GM21576 (cell line): ENCODE data around the gene ZNF692.

Source experiments
- ATAC-seq: cut with Tn5 transposase; IDR thresholded peaks from one replicate; pipeline ENCODE4 v1.9.1; 2021; ENCODE audit warnings: mild to moderate bottlenecking, moderate library complexity; ENCODE audit not compliant: unreplicated experiment

ZNF692 gene

DNA sequence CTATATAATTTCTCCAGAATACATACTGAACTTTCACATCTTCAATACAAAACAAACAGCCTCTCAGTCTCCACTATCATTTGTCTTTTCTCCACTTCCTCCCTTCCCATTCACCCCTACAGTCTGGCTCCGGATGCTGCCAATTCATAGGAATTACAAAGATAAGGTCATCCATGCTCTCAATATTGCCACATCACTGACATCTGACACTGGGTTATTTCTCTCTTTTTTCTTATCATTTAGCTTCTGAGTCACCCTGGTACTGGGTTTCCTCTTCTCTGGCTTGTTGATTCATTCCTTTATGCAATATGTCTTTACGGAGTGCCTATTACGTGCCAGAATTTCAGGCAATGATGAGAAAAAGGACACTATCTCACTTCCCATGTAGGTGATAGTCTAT, 30.0 kb downstream of the ZNF692 start:
- no peak for ATAC-seq

DNA sequence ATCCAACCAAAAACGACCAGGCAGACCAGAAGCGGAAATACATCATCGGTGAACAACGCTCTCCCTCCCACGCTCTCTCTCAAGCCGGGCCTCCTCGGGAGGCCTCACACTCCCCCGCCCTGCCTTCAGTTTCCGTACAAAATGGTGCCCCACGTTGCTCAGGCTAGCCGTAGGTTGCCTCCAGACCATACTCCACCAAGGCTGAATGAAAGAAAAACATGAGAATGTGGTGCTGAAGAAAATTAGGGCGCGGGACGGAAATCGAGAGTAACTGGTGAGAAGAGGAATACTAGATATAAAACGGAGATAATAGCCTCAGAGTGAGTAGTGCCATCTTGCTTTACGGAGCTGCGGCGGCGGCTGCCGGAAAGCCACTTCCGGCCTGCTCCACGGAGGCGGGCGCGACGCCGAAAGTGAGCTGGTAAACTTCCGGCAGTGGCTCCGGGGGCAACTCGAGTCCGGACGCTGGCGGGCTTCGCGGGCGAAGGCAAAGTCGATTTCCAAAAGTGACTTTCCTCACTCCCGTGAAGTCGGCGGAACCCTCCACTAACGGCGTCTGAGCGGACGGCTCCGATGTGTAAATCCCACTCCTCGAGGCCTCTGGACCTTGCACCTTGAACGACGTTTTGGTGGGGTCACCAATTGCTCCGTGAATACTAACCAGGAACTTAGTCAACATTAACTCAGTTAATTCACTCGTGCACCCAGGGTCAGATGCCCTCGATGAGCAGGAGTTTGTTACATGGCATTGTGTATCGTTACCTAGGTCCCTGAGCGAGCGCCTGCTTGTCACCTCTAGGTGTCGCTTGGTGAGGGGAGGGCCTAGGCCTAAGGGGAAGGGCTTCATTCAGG, 32.8 kb downstream of the ZNF692 start, which contains the start of gene SH3BP5L:
SH3BP5L (minus strand) TSS at position 7 of the 852 bp plus-strand sequence. CDS start 980 bp downstream, outside the sequence.
- ATAC-seq = peak; percentile 90

DNA sequence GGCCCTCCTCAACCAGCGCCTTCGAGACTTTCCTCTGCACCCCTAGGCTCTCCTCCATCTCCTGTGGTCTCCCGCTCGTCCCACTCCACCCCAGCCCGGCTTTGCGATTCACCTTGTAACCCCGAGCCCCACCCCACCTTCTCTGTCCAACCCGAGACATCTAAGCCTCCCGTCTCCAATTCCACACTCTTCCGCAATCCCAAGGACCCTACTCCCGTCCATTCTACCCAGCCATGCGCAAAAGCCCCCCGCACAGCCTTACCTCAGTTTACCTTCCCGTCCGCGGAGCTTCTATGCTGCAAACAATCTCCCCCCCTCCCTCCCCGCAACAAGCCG, 33.3 kb downstream of the ZNF692 start:
- peak; percentile 3 for ATAC-seq

DNA sequence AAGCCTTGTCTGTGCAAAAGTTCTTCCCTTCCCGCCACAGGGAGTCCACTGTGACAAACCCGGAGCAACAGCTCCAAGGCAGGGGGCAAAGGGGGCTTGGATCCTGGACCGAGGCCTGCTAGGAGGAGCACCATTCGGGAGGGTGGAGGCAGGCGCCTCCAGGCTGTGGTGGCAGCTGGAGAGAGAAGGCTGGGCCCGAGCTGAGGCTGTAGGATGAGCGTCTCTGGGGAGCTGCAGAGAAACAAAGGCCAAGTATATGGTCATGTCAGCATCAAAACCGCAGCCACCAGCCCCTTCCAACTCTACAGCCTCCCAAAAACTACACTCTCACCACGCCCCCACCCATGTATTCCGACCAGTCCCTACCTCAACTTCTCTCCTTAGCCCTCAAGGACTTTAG, 33.7 kb downstream of the ZNF692 start:
- no peak for ATAC-seq

DNA sequence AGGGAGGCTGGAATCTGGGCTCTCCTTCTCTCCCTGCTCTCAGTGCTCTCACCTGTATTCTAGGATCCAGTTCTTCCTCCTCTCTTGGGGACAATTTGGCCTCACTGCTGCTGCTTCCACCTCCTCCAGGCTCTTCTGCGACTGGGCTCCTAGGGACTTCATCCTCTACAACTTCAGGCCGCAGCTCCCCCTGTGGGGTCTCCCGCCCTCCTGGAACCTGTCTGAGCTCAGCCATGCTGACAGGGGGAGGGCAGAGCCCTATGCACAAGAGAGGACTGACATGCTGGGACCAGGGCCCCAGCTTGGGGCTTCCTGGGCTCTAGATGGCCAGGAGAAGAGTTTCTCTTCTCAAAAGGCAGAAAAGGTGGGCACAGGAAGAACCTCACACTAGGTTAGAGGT, 34.2 kb downstream of the ZNF692 start:
- no peak for ATAC-seq

DNA sequence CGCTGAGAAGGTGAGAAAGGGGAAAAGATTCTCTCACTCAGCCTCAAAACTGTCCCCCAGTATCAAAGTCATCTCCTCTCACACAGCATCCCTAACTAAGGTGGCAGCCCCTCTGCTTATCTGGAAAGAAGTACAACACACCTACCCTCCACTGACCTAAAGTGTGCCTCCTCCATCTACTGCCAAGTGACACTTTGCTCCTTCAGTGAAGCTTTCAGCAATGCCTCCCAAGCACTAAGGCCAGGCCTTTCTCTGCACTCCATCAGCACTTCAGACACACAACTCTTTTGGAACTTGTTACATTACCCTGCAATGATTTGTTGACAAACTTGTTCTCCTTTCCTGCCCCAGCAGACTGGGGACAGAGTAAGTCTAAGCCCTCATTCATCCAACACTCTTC, 34.6 kb downstream of the ZNF692 start:
- no peak for ATAC-seq

DNA sequence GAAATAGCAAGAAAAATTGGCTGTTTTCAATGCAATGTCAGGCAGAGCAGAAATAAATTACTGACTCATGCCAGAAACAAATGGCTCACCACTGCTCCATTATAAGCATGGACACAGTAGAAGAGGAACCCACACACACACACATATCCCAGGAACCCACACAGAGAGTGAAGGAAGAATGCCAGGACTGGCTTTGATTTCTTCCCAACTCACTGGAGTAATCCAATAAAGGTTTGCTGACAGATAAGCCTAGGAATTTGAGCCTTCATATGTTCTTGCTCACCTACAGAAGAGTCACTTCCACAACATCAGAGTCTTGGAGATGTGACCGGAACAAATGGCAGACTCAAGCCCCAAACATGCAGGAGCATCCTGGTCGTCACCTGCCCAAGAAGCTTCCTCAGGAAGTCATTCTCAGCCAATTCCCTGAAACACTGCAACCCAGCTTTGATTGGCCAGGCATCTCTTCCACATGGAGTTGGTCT, 35.3 kb downstream of the ZNF692 start:
- no peak for ATAC-seq

DNA sequence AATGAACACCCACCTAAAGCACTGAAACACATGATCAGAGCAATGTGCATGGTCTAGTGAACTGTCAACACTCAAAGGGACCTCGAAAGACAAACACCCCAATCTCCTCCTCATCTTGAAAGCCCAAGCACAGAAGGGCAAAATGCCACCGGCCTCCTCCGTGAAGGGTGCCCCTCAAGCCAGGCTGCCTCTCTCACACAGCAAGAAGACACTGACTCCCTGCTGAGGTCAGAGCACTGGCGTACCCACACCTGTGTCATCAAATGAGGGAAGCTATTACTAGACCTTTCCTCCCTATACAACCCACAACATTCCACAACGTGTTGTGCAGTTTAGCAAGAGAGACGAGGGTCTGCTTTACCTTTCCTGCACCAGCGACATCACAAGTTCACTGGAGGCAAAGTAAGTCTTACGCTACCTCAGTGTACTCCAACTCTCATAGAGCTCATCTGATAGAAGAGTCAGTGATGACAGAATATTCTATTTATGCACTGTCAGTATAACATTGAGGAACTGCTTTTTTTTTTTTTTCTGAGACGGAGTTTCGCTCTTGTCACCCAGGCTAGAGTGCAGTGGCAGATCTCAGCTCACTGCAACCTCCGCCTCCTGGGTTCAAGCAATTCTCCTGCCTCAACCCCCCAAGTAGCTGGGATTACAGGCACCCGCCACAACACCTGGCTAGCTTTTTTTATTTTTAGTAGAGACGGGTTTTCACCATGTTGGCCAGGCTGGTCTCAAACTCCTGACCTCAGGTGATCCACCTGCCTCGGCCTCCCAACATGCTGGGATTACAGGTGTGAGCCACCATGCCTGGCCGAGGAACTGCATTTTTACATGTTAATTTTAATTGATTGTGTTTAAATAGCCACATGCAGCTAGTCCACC, 36.5 kb downstream of the ZNF692 start:
- ATAC-seq = peak; percentile 21

DNA sequence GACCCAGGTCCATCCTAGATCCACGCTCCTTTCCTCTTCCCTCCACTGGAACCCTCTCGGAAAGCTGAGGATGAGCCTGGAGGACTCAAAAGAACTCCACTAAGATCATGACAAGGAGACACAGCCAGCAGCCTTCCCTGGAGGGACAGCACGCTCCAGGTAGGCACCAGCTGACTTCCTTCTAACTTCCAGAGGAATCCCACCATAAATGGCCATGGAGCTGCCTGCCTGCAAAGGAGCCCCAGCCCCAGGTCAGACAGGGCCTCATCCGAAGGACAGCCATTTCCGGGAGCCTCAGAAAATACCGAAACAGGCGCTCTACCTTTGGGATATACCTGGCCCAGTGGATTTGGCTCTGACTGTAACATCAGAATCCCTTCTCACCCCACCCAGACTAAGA, 37.2 kb downstream of the ZNF692 start:
- ATAC-seq = no peak

DNA sequence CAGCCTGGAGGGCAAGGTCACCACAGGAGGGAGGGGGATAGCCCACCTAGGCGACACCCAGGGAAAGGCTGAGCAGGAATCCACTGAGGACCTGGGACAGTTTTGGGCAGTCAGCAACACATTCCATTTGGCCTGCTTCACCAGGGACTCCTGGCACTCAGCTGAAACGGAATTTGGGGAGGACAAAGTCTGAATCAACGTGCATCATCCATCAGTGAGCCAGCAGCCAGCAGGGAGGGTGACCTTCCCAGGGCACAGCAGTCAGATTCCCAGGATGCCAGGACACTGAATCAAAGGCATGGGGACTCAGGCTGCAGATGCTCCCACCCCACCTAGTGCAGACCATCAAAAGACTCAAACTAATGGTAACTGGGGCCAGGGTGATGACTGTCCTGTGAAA, 37.8 kb downstream of the ZNF692 start:
- ATAC-seq = no peak

DNA sequence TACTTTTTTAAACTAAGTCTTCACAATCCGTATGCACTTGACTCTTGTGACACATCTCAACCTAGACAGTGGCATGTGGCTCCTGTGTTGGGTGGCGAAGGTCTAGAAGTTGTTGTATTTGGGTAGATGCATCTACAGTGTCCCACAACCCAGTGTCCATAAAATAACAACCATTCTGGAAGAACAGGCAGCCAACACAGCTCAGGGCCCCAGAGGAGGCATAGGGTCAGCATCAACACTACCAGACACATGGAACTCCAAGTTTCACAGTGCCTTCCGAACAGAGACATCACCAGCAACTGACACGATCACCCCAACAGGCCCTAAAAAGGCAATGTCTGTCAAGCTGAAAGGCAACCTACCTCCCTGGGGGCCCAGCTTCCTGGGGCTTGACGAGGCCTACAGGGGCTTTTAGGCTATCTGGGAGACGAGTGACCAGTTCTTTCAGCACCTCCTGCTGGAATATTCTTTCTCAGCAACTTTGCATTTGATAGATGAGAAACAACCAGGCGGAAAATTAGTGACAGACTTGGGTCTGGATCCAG, 38.8 kb downstream of the ZNF692 start:
- no peak for ATAC-seq

DNA sequence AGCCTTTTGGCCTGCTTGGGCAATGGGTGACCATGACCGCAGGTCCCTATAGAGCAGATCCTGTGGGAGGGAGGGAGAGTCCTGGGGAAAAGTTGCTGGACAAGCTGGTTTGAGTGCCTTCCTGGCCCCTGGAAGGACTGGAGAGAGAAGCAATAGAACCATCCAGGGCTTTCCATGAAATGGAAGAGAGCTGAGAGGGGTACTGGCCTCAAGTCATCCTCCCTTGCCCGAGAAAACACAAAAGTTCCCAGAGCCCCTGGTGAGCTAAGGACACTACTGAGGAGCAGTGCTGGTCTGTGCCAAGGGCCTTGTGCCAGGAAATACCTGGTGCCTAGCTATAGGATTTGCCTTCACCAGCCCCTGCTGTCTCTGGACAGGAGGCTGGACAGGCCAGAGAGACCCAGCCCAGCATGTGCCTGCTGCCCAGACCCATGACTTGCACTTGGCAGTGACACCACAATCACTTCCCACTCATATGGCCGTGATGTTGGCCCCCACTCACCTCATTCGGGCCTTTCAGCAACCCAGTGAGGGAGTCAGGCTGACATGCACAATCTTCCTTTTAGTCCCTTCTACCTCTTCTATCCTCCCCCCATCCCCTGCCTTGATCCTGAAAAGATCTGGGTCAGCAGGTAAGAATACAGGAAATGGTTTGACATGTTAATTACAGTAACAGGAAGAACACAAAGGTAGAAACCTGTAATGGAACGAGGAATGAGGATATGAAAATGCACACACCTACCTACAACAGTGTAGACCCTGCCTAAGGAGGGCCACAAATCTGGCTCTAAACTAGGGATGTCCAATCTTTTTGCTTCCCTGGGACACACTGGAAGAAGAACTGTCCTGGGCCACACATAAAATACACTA, 40.1 kb downstream of the ZNF692 start:
- peak; percentile 47 for ATAC-seq

DNA sequence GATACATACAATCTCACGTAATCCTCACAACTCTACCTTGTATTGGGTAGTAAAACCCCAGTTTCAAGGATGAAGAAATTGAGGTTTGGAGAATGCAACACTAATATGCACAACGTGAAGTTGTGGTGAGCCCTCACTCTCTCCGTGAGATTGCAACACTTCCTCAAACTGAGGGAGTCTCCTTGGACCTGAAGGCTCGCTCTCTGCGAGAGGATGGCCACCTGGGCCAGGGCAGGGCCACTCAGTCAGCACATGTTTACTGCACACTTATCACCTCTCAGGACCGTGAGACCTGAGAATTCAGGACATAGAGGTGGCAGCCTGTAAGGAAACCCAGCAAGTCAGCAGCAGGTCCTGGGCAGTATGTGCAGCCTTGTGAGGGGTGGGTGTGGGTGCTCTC, 41.8 kb downstream of the ZNF692 start:
- no peak for ATAC-seq

DNA sequence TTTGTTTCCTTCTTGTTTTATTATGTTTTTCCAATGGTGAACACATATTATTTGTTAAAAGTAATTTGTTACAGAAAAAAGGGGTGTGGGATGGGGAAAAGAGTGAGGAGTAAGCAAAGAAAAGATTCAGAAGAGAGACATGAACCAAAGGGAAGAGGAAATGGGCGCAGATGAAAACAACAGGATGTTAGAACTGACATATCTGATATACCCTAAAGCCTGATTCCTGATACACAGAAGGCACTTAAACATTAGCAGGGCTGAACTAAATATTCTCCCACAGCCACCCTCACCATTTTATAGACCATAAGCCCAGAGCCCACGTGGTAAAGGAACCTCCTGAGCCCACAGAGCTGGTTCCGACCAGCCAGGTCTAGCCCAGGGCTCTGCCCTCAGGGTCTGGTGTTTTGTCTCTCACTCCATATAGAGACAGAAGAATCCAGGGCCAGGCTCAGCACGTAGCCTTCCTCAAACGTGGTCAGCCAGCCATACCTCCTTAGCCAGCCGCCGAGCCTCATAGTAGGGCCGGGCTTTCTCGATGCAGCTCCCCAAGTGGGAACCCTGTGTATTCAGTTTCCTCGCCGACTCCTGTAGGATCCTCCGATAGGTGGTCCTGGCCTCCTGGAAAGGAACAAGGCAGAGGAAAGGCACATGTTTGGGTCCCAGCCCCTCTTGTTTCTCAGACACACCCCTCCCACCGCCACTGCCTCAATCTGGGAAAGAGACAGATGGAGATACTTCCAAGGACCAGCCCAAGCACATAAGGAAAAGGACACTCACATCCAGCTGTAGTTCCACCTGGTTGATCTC, 42.6 kb downstream of the ZNF692 start:
- no peak for ATAC-seq

DNA sequence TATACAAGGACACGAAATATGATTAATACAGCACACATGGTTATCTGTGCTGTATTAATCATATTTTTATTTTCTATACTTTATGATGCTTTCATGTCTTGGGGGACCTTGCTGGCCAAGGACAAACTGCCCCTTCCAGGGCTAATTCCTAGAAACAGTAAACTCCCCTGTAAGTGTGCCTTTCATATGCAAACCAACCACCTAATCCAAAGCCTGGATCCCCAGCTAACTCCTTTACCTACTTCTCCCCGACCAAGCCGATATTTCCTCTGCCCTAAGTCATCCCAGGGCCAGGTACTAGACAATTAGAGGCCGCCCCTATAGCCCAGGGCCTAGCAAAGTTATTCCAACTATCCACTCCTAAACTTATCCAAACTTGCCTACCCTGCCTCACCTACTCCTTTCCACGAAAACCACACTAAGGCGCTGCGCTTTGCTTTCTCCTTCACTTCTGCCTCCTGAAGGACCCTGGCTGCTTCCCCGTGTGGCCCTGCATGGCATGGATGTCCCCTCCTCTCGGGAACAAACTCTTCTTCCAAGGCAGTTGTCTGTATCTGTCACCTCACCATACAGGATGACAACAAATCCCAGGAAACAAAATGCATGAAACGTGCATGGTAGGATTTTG, 43.4 kb downstream of the ZNF692 start:
- ATAC-seq = no peak

DNA sequence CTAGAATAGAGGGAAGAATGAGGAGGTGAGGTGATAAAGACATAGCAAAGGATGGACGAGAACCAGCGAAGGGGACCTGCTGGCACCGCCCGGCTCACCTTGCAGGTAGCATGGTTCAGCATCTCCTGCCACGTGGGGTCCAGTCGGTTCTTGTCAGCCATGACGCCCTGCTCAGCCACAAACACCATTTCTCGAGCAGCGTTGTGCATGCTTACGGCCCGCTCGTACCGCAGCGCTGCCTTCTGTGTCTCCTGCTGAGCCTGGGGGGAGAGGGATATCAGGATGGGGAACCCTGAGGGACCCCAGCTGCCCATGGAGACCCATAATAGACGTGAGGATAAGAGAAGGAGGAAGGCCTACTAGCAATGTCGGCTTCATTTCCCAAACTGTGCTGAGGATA, 44.5 kb downstream of the ZNF692 start:
- no peak for ATAC-seq

DNA sequence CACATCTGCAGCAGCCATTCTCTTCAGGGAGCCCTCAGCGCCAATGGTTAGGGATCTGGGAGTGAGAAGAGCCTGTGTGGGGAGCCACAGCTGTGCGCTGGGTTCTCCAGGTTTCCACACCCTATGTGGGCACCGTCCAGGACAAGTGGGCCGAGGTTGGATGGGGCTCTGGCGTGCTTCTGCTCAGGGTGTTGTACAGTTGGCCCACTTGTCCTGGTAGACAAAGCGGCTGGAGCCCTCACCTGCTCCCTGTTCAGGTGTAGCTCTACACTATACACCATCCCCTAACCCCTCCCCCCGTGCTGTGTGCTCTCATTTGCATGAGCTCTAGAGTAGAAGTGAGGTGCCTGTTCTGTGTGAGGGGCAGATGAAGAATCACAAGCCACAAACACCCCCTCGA, 45.3 kb downstream of the ZNF692 start:
- ATAC-seq = no peak

DNA sequence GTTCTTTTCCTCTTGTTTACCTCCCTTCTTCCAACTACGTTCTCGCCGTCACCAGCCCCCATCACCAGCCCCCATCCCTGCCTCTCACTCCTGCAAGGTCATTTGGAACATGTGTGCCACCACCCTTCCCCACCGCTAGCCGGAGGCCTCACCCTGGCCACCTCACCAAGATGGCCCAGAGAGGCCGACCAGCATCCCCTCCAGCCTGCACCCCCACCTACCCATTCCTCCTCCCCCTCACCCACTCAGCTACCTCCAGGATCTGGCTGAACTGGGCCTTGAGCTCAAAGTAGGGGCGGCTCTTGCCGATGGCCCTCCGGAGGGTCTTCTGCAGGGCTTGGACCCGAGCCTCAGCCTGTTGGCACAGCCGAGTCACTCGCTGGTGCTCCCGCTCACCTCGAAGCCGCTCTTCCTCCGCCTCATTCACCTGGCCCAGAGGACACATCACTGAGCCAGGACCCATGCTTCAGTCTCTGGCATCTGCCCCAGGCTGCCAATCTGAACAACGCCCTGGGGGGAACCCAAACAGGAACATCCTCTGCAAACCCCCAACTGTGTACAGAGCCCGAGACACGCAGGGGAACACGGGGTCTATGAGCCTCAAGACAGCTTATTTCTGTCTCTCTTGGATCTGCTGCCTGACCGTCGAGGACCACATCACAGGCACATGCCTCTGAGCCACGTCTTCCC, 46.0 kb downstream of the ZNF692 start:
- no peak for ATAC-seq
